MCF 10A (cell line): ENCODE results near the gene DCTN3. TPM values are rescaled to one million over a fixed set of nuclear protein-coding genes. Genes with fewer than 3 reads are reported as not detected.

Experiments used
- BruUV-seq: library from RNA; stranded (reverse); fragments of 400-500 nt; replicated peaks from 2 replicates; lab custom pipeline; 2021; lab: Mats Ljungman, UMichigan
- CTCF ChIA-PET: fragments of 300-600 bp; sonication (Branson Sonifier 250); formaldehyde crosslinking; extraction: SDS; loops from one replicate; lab custom pipeline; 2021; ENCODE audit warnings: antibody characterized with exemption, inconsistent platforms; lab: Yijun Ruan, JAX
- POLR2A ChIA-PET: fragments of 300-600, 350-650 bp; sonication (Branson Sonifier 250); formaldehyde crosslinking; extraction: SDS; loops from one replicate; lab custom pipeline; 2020; ENCODE audit warnings: antibody characterized with exemption, inconsistent platforms; lab: Yijun Ruan, JAX
- DNase-seq: peaks from one replicate; pipeline ENCODE4 v3.0.0-alpha.2; 2018; ENCODE audit not compliant: unreplicated experiment
- H3K27ac Mint-ChIP-seq: one replicate; pipeline ENCODE4 v1.8.0; 2022; ENCODE audit warnings: mild to moderate bottlenecking, low read depth, mixed read lengths; ENCODE audit not compliant: unreplicated experiment
- H3K27me3 Mint-ChIP-seq: one replicate; pipeline ENCODE4 v1.8.0; 2022; ENCODE audit warnings: mixed read lengths; ENCODE audit not compliant: insufficient read depth, unreplicated experiment
- H3K36me3 Mint-ChIP-seq: one replicate; pipeline ENCODE4 v1.8.0; 2022; ENCODE audit warnings: mild to moderate bottlenecking, moderate library complexity, mixed read lengths; ENCODE audit not compliant: insufficient read depth, unreplicated experiment
- H3K4me1 Mint-ChIP-seq: one replicate; pipeline ENCODE4 v1.8.0; 2022; ENCODE audit warnings: mixed read lengths; ENCODE audit not compliant: insufficient read depth, unreplicated experiment
- H3K4me3 Mint-ChIP-seq: one replicate; pipeline ENCODE4 v1.8.0; 2022; ENCODE audit warnings: mild to moderate bottlenecking, moderate library complexity, mixed read lengths; ENCODE audit not compliant: unreplicated experiment
- H3K9me3 Mint-ChIP-seq: one replicate; pipeline ENCODE4 v1.8.0; 2022; ENCODE audit warnings: mixed read lengths; ENCODE audit not compliant: unreplicated experiment
- CTCF ChIP-seq: fragments of 200-600 bp; IDR thresholded peaks from one replicate; pipeline ENCODE4 v1.8.0; 2022; ENCODE audit warnings: antibody characterized with exemption, mild to moderate bottlenecking; ENCODE audit not compliant: unreplicated experiment
- intact Hi-C: fragments of 100-400 bp; cut with micrococcal nuclease; formaldehyde crosslinking; loops from 2 replicates; pipeline ENCODE4 v1.14.1; 2022
- total RNA-seq: library from RNA; stranded (reverse); gene quantifications from 2 replicates; pipeline ENCODE4 v1.2.3, GENCODE V29; 2022

Gene DCTN3
- total RNA-seq, 1 experiment from 2014 or later, result 88.5 TPM

GRCh38 chr9:34575241-34575640 is 45.1 kb downstream of the DCTN3 start:
- Mint-ChIP-seq H3K4me1 (no peaks in the 10 kb centered on the region), H3K27ac (no peak overlapping the region), H3K36me3 (no peaks in the 10 kb centered on the region), H3K9me3 (no peaks in the 10 kb centered on the region), H3K27me3 (peaks cover 40% of the 10 kb centered on the region), H3K4me3 (no peak overlapping the region)
- DNase-seq, result no peak
- CTCF ChIA-PET, result interaction anchor here (0.7 to 2.7 kb wide), 3 partner anchors 16 to 198 kb away, joined by 3 to 13 read pairs (median 4); no protein-coding TSS in a partner anchor
- no peak for TF ChIP-seq CTCF
- no TSS peak for BruUV-seq
- POLR2A ChIA-PET, result no interaction called here
- intact Hi-C loops, result no loop called here

- no peaks in the 10 kb centered on the region for H3K4me1 Mint-ChIP-seq
Measured at GRCh38 chr9:34574571-34574970, 45.7 kb downstream of the DCTN3 start.

GRCh38 chr9:34573599-34574325 is 46.5 kb downstream of the DCTN3 start:
- DNase-seq, result no peak
- Mint-ChIP-seq H3K36me3 (no peaks in the 10 kb centered on the region), H3K4me3 (no peak overlapping the region), H3K27me3 (peaks cover 25% of the 10 kb centered on the region), H3K9me3 (no peaks in the 10 kb centered on the region), H3K4me1 (no peaks in the 10 kb centered on the region), H3K27ac (no peak overlapping the region)
- intact Hi-C loops, result no loop called here
- no peak for TF ChIP-seq CTCF
- BruUV-seq, result no TSS peak
- ChIA-PET CTCF (interaction anchor here (1.2 kb wide), 1 partner anchor 18 kb away, joined by 7 read pairs; no protein-coding TSS in a partner anchor), POLR2A (interaction anchor here (0.6 kb wide), 1 partner anchor 10 kb away, joined by 4 read pairs; no protein-coding TSS in a partner anchor)

More at GRCh38 chr9:34574571-34574970, 45.7 kb downstream of the DCTN3 start:
- ChIA-PET POLR2A (interaction anchor here (0.6 kb wide), 1 partner anchor 11 kb away, joined by 4 read pairs; no protein-coding TSS in a partner anchor), CTCF (interaction anchor here (0.7 to 1.2 kb wide), 2 partner anchors 17 to 197 kb away, joined by 3 to 7 read pairs; no protein-coding TSS in a partner anchor)
- no peak overlapping the region for H3K4me3 Mint-ChIP-seq
- H3K27me3 Mint-ChIP-seq, result peaks cover 33% of the 10 kb centered on the region
- no peak overlapping the region for H3K27ac Mint-ChIP-seq
- intact Hi-C loops, result no loop called here
- H3K36me3 Mint-ChIP-seq, result no peaks in the 10 kb centered on the region
- no peaks in the 10 kb centered on the region for H3K9me3 Mint-ChIP-seq
- DNase-seq, result no peak
- TF ChIP-seq CTCF, result no peak
- BruUV-seq, result no TSS peak

- Mint-ChIP-seq H3K9me3 (no peaks in the 10 kb centered on the region), H3K4me3 (no peak overlapping the region), H3K27me3 (peaks cover 25% of the 10 kb centered on the region), H3K4me1 (no peaks in the 10 kb centered on the region), H3K27ac (no peak overlapping the region), H3K36me3 (no peaks in the 10 kb centered on the region)
- intact Hi-C loops, result no loop called here
- TF ChIP-seq CTCF, result no peak
- BruUV-seq, result no TSS peak
- POLR2A ChIA-PET, result no interaction called here
- DNase-seq, result no peak
- CTCF ChIA-PET, result no interaction called here
Measured at GRCh38 chr9:34572628-34573027, 47.7 kb downstream of the DCTN3 start.
